Neural cell (in vitro differentiated cells): ENCODE results near the gene CCNK. TPM values are rescaled to one million over a fixed set of nuclear protein-coding genes. Genes with fewer than 3 reads are reported as not detected.

Source experiments
- H2AFZ ChIP-seq: fragments of 200-600, 300-800 bp; sonication (generic), shearing (Covaris generic); 2 replicates; pipeline ENCODE4 v1.6.0; 2014; ENCODE audit warnings: low read depth, mild to moderate bottlenecking, antibody characterized with exemption, low read length, moderate library complexity
- H3F3A ChIP-seq: fragments of 200-600 bp; shearing (Covaris generic); 2 replicates; pipeline ENCODE4 v1.6.1; 2016; ENCODE audit warnings: mild to moderate bottlenecking, moderate library complexity, mixed read lengths, antibody characterized with exemption, low read length; ENCODE audit not compliant: insufficient read depth, poor library complexity, severe bottlenecking
- H3K27ac ChIP-seq: fragments of 200-600, 300-800 bp; sonication (generic), shearing (Covaris generic); 2 replicates; pipeline ENCODE4 v1.5.1; 2014; ENCODE audit warnings: mild to moderate bottlenecking, low read length, moderate library complexity
- H3K27me3 ChIP-seq: fragments of 300-800, 200-600 bp; sonication (generic), shearing (Covaris generic); 2 replicates; pipeline ENCODE4 v1.6.0; 2014; ENCODE audit warnings: mild to moderate bottlenecking, low read depth, low read length, moderate library complexity; ENCODE audit not compliant: insufficient read depth
- H3K36me3 ChIP-seq: fragments of 300-800, 200-600 bp; sonication (generic), shearing (Covaris generic); 2 replicates; pipeline ENCODE4 v1.5.1; 2014; ENCODE audit warnings: mild to moderate bottlenecking, antibody characterized with exemption, low read length, moderate library complexity; ENCODE audit not compliant: insufficient read depth
- H3K4me2 ChIP-seq: fragments of 300-800, 200-600 bp; sonication (generic), shearing (Covaris generic); 2 replicates; pipeline ENCODE4 v1.6.0; 2014; ENCODE audit warnings: mild to moderate bottlenecking, low read length
- H3K4me3 ChIP-seq: fragments of 300-800, 200-600 bp; sonication (generic), shearing (Covaris generic); 2 replicates; pipeline ENCODE4 v1.5.1; 2014; ENCODE audit warnings: mild to moderate bottlenecking, low read length, moderate library complexity
- H3K79me2 ChIP-seq: fragments of 200-600 bp; shearing (Covaris generic); replicated peaks from 2 replicates; pipeline ENCODE4 v1.6.0; 2014; ENCODE audit warnings: mild to moderate bottlenecking, low read length, moderate library complexity; ENCODE audit not compliant: insufficient read depth
- H3K9ac ChIP-seq: fragments of 300-800, 200-600 bp; sonication (generic), shearing (Covaris generic); 2 replicates; pipeline ENCODE4 v1.6.1; 2016; ENCODE audit warnings: mild to moderate bottlenecking, low read length, mixed read lengths
- H3K9me2 ChIP-seq: fragments of 200-600 bp; shearing (Covaris generic); 2 replicates; pipeline ENCODE4 v1.6.1; 2016; ENCODE audit warnings: mild to moderate bottlenecking, low read length, mixed read lengths; ENCODE audit not compliant: insufficient read depth
- H3K9me3 ChIP-seq: fragments of 200-600, 300-800 bp; sonication (generic), shearing (Covaris generic); 2 replicates; pipeline ENCODE4 v1.6.1; 2016; ENCODE audit warnings: mild to moderate bottlenecking, mixed run types, low read length, moderate library complexity, mixed read lengths
- H4K20me1 ChIP-seq: fragments of 200-600 bp; shearing (Covaris generic); 2 replicates; pipeline ENCODE4 v1.6.1; 2016; ENCODE audit warnings: mild to moderate bottlenecking, mixed run types; ENCODE audit not compliant: insufficient read depth
- CTCF ChIP-seq: fragments of 450-650 bp; IDR thresholded peaks from 2 replicates; pipeline ENCODE4 v1.5.1; 2014; ENCODE audit warnings: antibody characterized with exemption, mild to moderate bottlenecking, moderate library complexity; ENCODE audit not compliant: poor library complexity, severe bottlenecking
- EP300 ChIP-seq: fragments of 450-650 bp; conservative IDR thresholded peaks from 2 replicates; pipeline ENCODE4 v1.6.1; 2014; ENCODE audit warnings: antibody characterized with exemption, mild to moderate bottlenecking, moderate library complexity; ENCODE audit not compliant: poor library complexity, severe bottlenecking
- EZH2 ChIP-seq: fragments of 200-600, 300-800 bp; shearing (Covaris generic), sonication (generic); IDR thresholded peaks from 2 replicates; pipeline ENCODE4 v1.6.1; 2014; ENCODE audit warnings: antibody characterized with exemption, low read length, borderline replicate concordance, mild to moderate bottlenecking; ENCODE audit not compliant: insufficient read depth, poor library complexity, severe bottlenecking
- MXI1 ChIP-seq: fragments of 450-650 bp; conservative IDR thresholded peaks from 2 replicates; pipeline ENCODE4 v1.6.1; 2014; ENCODE audit warnings: antibody characterized with exemption, mild to moderate bottlenecking; ENCODE audit not compliant: poor library complexity, severe bottlenecking
- POLR2AphosphoS5 ChIP-seq: IDR thresholded peaks from 2 replicates; pipeline ENCODE4 v1.6.1; 2012
- RAD21 ChIP-seq: fragments of 450-650 bp; conservative IDR thresholded peaks from 2 replicates; pipeline ENCODE4 v1.6.1; 2014; ENCODE audit warnings: antibody characterized with exemption, mild to moderate bottlenecking, moderate library complexity
- REST ChIP-seq: IDR thresholded peaks from 2 replicates; pipeline ENCODE4 v1.6.1; 2012; ENCODE audit warnings: borderline replicate concordance
- SMC3 ChIP-seq: fragments of 450-650 bp; conservative IDR thresholded peaks from 2 replicates; pipeline ENCODE4 v1.6.1; 2014; ENCODE audit warnings: antibody characterized with exemption, mild to moderate bottlenecking, moderate library complexity; ENCODE audit not compliant: poor library complexity
- TAF1 ChIP-seq: IDR thresholded peaks from 2 replicates; pipeline ENCODE4 v1.6.1; 2012; ENCODE audit warnings: low read depth
- polyA plus RNA-seq: library from polyadenylated mRNA; depleted of rRNA; stranded (reverse); fragments of >200 nt; gene quantifications from 2 replicates; pipeline ENCODE4 v1.2.3, GENCODE V29; 2014

The CCNK gene
- polyA plus RNA-seq, 1 donor from 2014 or later: 11.2 TPM

GRCh38 chr14:99552021-99552553 lies 70.9 kb downstream of the CCNK start (continued):
- TF ChIP-seq EZH2: no peak

GRCh38 chr14:99552572-99553216 lies 71.5 kb downstream of the CCNK start:
- H3F3A ChIP-seq: no peaks in the 10 kb centered on the region
- peaks cover 17% of the 10 kb centered on the region for H3K79me2 ChIP-seq
- no peaks in the 10 kb centered on the region for H3K27me3 ChIP-seq
- H3K9ac ChIP-seq: no peak overlapping the region
- H3K36me3 ChIP-seq: no peaks in the 10 kb centered on the region
- TF ChIP-seq EP300 (no peak), CTCF (no peak), MXI1 (no peak), REST (no peak), SMC3 (no peak), EZH2 (no peak), POLR2AphosphoS5 (no peak), TAF1 (no peak), RAD21 (no peak)
- H2AFZ ChIP-seq: no peak overlapping the region
- no peaks in the 10 kb centered on the region for H3K9me3 ChIP-seq
- no peak overlapping the region for H3K27ac ChIP-seq
- no peak overlapping the region for H3K4me2 ChIP-seq
- H4K20me1 ChIP-seq: no peaks in the 10 kb centered on the region
- H3K9me2 ChIP-seq: no peaks in the 10 kb centered on the region
- no peak overlapping the region for H3K4me3 ChIP-seq

- no peaks in the 10 kb centered on the region for H3K27me3 ChIP-seq
- H3K9me2 ChIP-seq: no peaks in the 10 kb centered on the region
- H3K27ac ChIP-seq: no peak overlapping the region
- no peaks in the 10 kb centered on the region for H3K9me3 ChIP-seq
- peaks cover 13% of the 10 kb centered on the region for H3K79me2 ChIP-seq
- TF ChIP-seq REST (no peak), POLR2AphosphoS5 (no peak), EZH2 (no peak), SMC3 (no peak), CTCF (no peak), RAD21 (no peak), TAF1 (no peak), MXI1 (no peak), EP300 (no peak)
- no peak overlapping the region for H3K4me2 ChIP-seq
- H4K20me1 ChIP-seq: no peaks in the 10 kb centered on the region
- no peaks in the 10 kb centered on the region for H3K36me3 ChIP-seq
- no peak overlapping the region for H2AFZ ChIP-seq
- no peak overlapping the region for H3K9ac ChIP-seq
- no peak overlapping the region for H3K4me3 ChIP-seq
- no peaks in the 10 kb centered on the region for H3F3A ChIP-seq
Measured at GRCh38 chr14:99554184-99554583, 73.0 kb downstream of the CCNK start.
